Tibial artery (tissue), 4 donors: Measurements from ENCODE around the gene FOXP2.
"Not testable (repeated sequence)": the region's sequence is repeated elsewhere in the genome, so short reads cannot be mapped to it uniquely, and the experiment has no call there.

Experiments used
- DNase-seq, 2 donors: peaks; one replicate each; pipeline ENCODE4 v3.0.0-alpha.2; 2019
- H3K27ac ChIP-seq, 2 donors: fragments of 200-600 bp; sonication (generic) in 1 of 2; 1 replicate in 1 of 2; 2 replicates in 1 of 2; pipeline ENCODE4 v1.5.1; 2018 to 2019; ENCODE audit warnings: mild to moderate bottlenecking in 1 of 2
- H3K27me3 ChIP-seq, 2 donors: fragments of 200-600 bp; sonication (generic) in 1 of 2; one replicate each; pipeline versions ENCODE4 v1.5.1 to v1.6.0; 2016 to 2019
- H3K36me3 ChIP-seq, 3 donors: fragments of 200-600 bp; sonication (generic) in 2 of 3; one replicate each; pipeline ENCODE4 v1.5.1; 2016 to 2019; ENCODE audit warnings: mild to moderate bottlenecking in 2 of 3
- H3K4me1 ChIP-seq, 4 donors: fragments of 200-600 bp; sonication (generic) in 2 of 4; 1 replicate in 3 of 4; 2 replicates in 1 of 4; pipeline ENCODE4 v1.5.1; 2016 to 2019
- H3K4me3 ChIP-seq, 2 donors: fragments of 200-600 bp; sonication (generic) in 1 of 2; 1 replicate in 1 of 2; 2 replicates in 1 of 2; pipeline ENCODE4 v1.5.1; 2018 to 2019; ENCODE audit warnings: mild to moderate bottlenecking in 2 of 2
- H3K9me3 ChIP-seq, 3 donors: fragments of 200-600 bp; sonication (generic) in 1 of 3; one replicate each; pipeline ENCODE4 v1.5.1; 2016 to 2019
- CTCF ChIP-seq, 2 experiments: fragments of 200-600 bp in 1 of 2; fragments of 450-650 bp in 1 of 2; IDR thresholded peaks; one replicate each; pipeline ENCODE4 v1.5.1; 2017 to 2019; ENCODE audit warnings: antibody characterized with exemption in 2 of 2, mild to moderate bottlenecking in 1 of 2, moderate library complexity in 1 of 2
- intact Hi-C: fragments of 100-400 bp; cut with DNase I; formaldehyde crosslinking; loops from one replicate; pipeline ENCODE4 v1.15.0; 2023; ENCODE audit warnings: low total_unique reads

The FOXP2 gene

GRCh38 chr7:114375907-114376306 lies 38.7 kb upstream of the FOXP2 start:
- H3K4me3 ChIP-seq = no peak overlapping the region
- intact Hi-C loops = no loop called here
- TF ChIP-seq CTCF (IDR thresholded peaks at IDR 0.05) = no peak
- H3K27me3 ChIP-seq = no peaks in the 10 kb centered on the region
- no peaks in the 10 kb centered on the region for H3K36me3 ChIP-seq
- DNase-seq = no peak
- no peak overlapping the region for H3K27ac ChIP-seq
- H3K4me1 ChIP-seq = no peaks in the 10 kb centered on the region
- no peaks in the 10 kb centered on the region for H3K9me3 ChIP-seq

- H3K4me3 ChIP-seq, H3K36me3 ChIP-seq, H3K27me3 ChIP-seq, H3K9me3 ChIP-seq, H3K4me1 ChIP-seq, intact Hi-C loops, DNase-seq, H3K27ac ChIP-seq: not testable (repeated sequence)
Measured at GRCh38 chr7:114383946-114384345, 30.7 kb upstream of the FOXP2 start.

- H3K27me3 ChIP-seq, H3K4me1 ChIP-seq, DNase-seq, H3K4me3 ChIP-seq, intact Hi-C loops, H3K36me3 ChIP-seq, H3K9me3 ChIP-seq, H3K27ac ChIP-seq: not testable (repeated sequence)
Measured at GRCh38 chr7:114384346-114384745, 30.3 kb upstream of the FOXP2 start.

- H3K36me3 ChIP-seq = no peaks in the 10 kb centered on the region
- no peak for DNase-seq
- H3K27me3 ChIP-seq = no peaks in the 10 kb centered on the region
- no peak overlapping the region for H3K27ac ChIP-seq
- peaks cover 0 to 12% (median 3%) of the 10 kb centered on the region in 4 donors for H3K4me1 ChIP-seq
- H3K9me3 ChIP-seq = no peaks in the 10 kb centered on the region
- no peak overlapping the region for H3K4me3 ChIP-seq
- no peak for TF ChIP-seq CTCF (IDR thresholded peaks at IDR 0.05)
- intact Hi-C loops = no loop called here
Measured at GRCh38 chr7:114388021-114388420, 26.6 kb upstream of the FOXP2 start.

GRCh38 chr7:114392686-114393085 lies 21.9 kb upstream of the FOXP2 start:
- intact Hi-C loops = no loop called here
- Histone ChIP-seq H3K27me3 (no peaks in the 10 kb centered on the region), H3K4me3 (no peak overlapping the region), H3K4me1 (peaks cover 0 to 18% (median 3%) of the 10 kb centered on the region in 4 donors), H3K27ac (no peak overlapping the region), H3K9me3 (no peaks in the 10 kb centered on the region), H3K36me3 (no peaks in the 10 kb centered on the region)
- DNase-seq = no peak
- TF ChIP-seq CTCF (IDR thresholded peaks at IDR 0.05) = no peak

GRCh38 chr7:114402876-114403635 lies 11.6 kb upstream of the FOXP2 start:
- intact Hi-C loops = no loop called here
- no peak for TF ChIP-seq CTCF (IDR thresholded peaks at IDR 0.05)

GRCh38 chr7:114405427-114405826 lies 9.2 kb upstream of the FOXP2 start:
- Histone ChIP-seq H3K4me3 (no peak overlapping the region), H3K27ac (no peak overlapping the region), H3K4me1 (no peaks in the 10 kb centered on the region), H3K36me3 (no peaks in the 10 kb centered on the region), H3K9me3 (no peaks in the 10 kb centered on the region), H3K27me3 (no peaks in the 10 kb centered on the region)
- no peak for DNase-seq
- peak; percentile 20 to 51 for TF ChIP-seq CTCF (IDR thresholded peaks at IDR 0.05)
- intact Hi-C loops = no loop called here

More at GRCh38 chr7:114402876-114403635, 11.6 kb upstream of the FOXP2 start:
- no peaks in the 10 kb centered on the region for H3K9me3 ChIP-seq
- no peaks in the 10 kb centered on the region for H3K27me3 ChIP-seq
- H3K4me3 ChIP-seq = no peak overlapping the region
- H3K4me1 ChIP-seq = no peaks in the 10 kb centered on the region
- H3K36me3 ChIP-seq = no peaks in the 10 kb centered on the region
- no peak for DNase-seq
- no peak overlapping the region for H3K27ac ChIP-seq
